OCI-M1 (cell line): Measurements from ENCODE around the gene KIF5C.

Experiments used
- DNase-seq: peaks from one replicate; lab custom pipeline; 2025; lab: John Stamatoyannopoulos, UW

The KIF5C gene

DNA sequence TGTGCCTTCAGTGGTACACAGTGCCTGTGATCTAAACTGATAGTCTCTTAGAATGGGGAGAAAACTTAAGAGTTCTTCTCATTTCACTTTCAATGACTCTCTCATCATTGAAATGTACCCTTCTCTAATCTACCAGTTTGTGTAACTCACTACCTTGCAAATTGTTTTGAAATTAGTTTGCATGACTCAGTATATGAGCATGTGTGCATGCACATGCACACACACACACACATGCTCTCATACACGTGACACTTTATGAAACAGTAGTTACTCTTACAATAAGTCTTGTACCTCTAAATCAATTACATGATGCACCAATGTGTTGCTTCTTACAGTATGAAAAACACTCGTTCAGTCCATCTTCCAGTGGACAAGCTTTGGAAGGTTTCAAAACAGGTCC is 174.1 kb downstream of the KIF5C start:
- no peak for DNase-seq

DNA sequence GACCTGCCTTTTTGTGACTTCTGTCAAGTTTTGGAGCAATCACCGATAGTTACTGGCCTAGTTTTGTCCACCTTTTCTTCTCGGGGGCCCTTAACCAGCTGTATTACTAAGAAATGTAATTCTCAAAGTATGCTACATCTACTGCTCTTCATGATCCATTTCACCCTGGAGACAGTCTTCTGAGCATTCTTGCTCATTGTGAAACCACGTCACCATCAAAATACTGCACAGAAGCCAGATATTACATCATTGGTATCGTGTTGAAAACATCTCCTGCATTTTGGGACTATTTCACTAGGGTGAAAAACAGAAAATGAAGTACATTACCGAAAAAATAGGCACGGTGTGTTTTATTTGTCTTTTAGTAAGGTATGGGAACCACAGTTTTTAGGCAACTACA is 175.2 kb downstream of the KIF5C start:
- DNase-seq = no peak

DNA sequence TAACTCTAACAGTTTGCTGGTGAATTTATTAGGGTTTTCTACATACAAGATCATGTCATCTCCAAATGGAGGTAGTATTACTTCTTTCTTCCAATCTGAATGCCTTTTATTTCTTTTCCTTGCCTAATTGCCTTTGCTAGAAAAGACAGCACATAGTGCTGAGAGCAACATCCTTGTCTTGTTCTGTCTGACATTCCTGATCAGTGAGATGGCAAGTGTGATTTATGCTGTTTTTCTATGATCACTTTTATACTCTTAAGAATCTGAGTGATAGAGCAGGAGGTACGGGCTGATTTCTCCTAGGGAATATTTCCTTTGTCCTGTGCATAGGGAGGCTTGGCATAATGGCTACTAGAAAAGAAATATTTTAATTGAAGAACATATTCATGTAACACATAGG is 180.7 kb downstream of the KIF5C start:
- no peak for DNase-seq

DNA sequence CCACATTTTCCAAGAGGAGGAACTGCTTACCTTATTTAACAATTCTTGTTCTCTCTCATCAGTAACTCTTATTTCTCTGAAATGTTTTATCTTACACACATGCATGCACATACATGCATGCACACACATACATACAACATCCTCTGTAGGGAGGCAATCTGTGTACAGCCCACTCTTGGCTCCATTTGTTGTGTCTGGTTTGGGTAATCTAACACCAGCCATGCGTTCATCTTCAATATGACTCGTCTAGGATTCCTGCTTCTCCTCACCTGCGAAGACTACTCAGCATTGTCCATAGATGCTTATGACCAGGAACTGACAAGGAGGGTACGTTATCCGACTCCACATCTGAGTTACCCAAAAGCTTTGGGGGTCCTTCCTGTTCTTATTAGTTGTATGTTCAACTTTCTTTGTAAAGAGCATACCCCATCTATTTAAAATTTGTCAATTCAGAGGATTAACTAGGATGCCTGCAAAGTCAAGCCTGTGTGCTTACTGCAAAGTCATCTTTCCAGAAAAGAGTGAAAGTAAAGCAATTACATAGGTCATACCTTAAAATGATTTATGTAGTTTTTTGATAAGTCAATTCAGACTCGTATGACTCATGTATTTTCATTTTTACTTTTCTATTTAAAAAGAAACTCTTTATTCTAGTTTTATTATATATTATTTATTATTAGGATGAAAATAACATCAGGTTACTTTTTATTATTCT is 181.7 kb downstream of the KIF5C start:
- DNase-seq = peak; percentile 12

- no peak for DNase-seq
Observed at GRCh38 chr2:149057401-149057800, 182.4 kb downstream of the KIF5C start.

DNA sequence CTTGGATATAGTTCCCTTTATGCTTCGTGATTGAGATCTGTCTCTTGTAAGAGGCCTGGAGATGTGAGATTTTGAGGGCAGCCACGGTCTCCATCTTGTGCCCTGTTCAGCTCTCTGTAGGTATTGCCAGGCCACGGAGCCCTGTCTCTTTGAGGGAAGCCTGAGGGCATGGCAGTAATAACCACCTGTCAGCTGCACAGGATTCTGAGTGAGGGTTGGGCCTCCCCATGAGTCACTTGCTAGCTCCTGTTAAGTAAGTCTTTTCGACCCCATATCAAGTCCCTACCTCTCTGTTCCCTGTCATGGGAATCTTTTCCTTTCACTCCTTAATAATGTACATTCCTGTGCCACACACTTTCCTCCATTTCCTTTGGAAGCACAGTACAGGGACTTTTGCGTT is 183.9 kb downstream of the KIF5C start:
- no peak for DNase-seq

GRCh38 chr2:149059822-149060221 is 184.8 kb downstream of the KIF5C start:
- DNase-seq = no peak

DNA sequence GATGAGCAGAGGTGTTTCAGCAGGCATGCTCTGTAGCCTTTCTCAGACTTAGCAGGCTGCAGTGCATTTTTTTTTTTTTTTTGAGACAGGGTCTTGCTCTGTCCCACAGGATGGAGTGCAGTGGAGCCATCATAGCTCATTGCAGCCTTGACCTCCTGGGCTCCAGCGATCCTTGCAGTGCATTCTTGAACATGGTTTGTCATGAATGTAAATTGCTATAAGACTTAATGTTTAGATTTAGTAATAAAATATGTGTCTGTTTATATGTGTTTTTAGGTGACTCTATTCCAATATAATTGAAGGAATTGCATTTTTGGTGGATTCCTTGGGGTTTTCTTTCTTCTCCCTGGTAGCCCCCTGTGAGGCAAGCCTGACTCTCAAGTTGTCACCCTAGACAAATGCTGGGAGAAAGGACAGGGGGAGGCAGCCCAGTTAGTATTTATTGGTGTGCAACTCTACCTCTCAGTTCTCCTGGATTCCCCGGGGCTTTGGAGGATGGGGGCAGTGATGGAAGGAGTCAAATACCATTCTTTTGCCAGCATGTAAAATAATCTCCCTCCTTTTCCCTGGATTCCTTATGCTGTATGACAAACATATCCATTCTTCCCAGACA is 186.2 kb downstream of the KIF5C start:
- DNase-seq = no peak

DNA sequence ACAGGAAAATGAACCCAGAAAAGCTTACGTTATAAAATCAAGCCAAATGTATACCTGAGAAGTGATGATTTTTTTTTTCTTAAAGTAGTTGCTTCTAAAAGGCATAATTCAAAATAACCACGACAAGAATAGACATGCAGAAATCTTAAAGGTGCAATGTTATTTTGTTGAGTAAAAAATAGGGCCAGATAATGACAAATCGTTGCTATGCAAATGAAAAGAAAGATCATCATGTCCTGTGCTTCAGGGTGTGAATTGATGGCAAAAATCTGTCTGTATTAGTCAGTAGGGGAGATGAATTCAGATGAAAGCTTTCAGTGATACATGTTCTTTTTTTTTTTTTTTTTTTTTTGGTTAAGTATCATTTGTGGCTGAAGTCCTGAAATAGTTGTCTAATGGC is 187.5 kb downstream of the KIF5C start:
- DNase-seq = no peak

DNA sequence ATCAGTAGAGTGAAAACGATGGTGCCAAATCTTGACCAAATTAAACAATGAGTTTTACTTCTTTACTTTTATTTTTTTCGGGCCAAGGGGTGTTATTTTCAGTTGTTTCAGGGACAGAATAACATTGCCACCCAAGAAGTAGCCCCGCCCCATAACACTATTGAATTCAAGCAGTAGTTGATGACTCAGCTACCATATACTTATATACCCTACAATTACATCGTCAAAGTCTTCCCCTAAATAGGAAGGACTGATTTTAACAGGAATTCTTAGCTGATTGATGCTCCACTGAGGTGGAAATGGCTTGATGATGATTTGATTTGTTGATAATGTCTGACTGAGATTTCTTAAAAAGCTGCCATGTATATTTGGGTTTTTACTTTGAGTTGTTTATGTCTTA is 188.2 kb downstream of the KIF5C start:
- DNase-seq = no peak

DNA sequence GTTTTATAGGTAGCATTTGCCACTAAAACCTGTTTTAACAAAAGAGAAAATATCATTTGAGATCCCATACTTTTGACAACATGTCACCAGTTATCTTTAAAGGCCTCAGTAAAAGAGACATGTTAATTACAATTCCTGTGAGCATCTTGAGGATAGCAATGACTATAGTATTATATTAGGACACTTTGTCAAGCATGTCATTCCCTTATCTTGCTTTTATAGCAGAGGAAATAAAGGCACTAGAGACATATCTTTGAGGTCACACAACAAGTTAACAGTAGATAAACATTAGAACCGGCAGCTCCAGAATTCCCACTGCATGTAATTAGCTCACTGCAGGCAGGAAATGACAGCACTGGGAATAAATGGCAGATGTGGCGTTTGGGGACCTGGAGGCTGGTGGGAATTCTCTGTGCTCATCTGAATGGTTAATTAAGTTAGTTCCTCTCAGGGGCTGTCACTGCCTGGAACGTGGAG is 189.4 kb downstream of the KIF5C start:
- DNase-seq = no peak

DNA sequence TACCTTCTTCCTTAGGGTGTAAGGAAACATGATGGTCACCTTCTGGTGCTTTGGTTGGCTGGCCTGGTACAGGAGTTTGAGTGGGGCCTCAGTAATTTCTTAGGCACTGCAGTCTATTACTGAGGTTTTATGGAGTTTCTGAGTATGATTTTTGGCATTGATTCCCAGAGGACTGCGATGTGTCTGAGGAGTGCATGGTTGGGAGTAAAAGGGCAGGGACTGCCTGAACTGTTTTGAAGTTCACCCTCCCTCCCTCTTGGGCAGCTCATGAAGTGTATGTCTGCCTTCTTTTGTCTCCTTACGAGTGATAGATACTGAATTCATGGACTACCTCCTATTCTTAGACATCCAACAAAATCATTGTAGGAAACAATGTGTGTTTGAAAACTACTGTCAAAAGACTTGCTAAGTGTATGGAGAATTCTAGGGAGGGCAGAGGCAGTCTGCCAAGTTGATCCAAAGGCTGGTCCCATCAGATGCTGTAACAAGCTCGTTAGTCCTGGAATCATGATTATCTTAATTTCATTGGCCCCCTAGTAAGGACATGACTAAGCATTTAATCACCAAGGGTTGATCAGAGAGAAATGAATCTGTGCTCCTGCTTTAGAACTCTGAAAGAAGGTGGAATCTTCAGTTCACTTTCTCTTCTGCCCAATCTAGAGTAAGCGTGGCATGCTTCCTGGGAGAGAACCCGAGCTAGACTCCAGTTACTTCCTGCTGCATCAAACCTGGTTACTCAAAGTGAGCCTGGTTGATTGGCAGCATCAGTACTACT is 190.0 kb downstream of the KIF5C start:
- DNase-seq = no peak

GRCh38 chr2:149068225-149068995 is 193.4 kb downstream of the KIF5C start:
- no peak for DNase-seq

GRCh38 chr2:149068996-149069888 is 194.2 kb downstream of the KIF5C start:
- peak; percentile 19 for DNase-seq

GRCh38 chr2:149070681-149071320 is 195.8 kb downstream of the KIF5C start:
- no peak for DNase-seq

DNA sequence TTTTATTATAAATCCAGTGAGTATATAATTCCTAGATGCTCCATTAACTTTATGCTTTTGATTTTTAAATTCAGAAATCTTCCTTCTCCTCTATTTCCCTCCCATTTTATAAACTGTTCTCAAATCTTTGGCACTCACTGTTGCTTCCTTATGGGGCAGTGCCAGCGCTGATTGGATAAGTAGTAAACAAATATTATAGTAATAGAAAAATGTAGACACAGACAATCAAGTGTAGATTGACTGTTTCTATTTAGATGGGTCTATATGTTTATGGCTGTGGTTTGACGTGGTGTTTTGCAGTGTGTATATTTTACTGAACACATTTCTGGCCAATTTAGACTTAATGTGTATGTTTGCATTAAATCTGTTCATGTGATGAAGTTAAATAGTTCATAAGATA is 200.1 kb downstream of the KIF5C start:
- DNase-seq = no peak

- no peak for DNase-seq
Observed at GRCh38 chr2:149075853-149076252, 200.8 kb downstream of the KIF5C start.
